Stimulated activated CD8-positive, alpha-beta memory T cell treated with anti-CD3 and anti-CD28 coated beads, Interleukin-7, amount 100 ng/mL, for 1 hour (primary cell): ENCODE results near the gene ANKRD55.
"Not testable (repeated sequence)": the region's sequence is repeated elsewhere in the genome, so short reads cannot be mapped to it uniquely, and the experiment has no call there.

Experiments
- DNase-seq, 2 donors: peaks; one replicate each; pipeline ENCODE4 v3.0.0-alpha.2; 2020; ENCODE audit warnings: low read depth in 2 of 2

The ANKRD55 gene

GRCh38 chr5:56253126-56253525 lies 20.0 kb upstream of the ANKRD55 start:
- no peak for DNase-seq

GRCh38 chr5:56251918-56252553 lies 18.9 kb upstream of the ANKRD55 start:
- no peak for DNase-seq

- DNase-seq: no peak
Measured at GRCh38 chr5:56251440-56251839, 18.3 kb upstream of the ANKRD55 start.

- no peak for DNase-seq
Measured at GRCh38 chr5:56250011-56250410, 16.9 kb upstream of the ANKRD55 start.

- DNase-seq: not testable (repeated sequence)
Measured at GRCh38 chr5:56249085-56249484, 16.0 kb upstream of the ANKRD55 start.

GRCh38 chr5:56247592-56247991 lies 14.5 kb upstream of the ANKRD55 start:
- DNase-seq: no peak

GRCh38 chr5:56246769-56247168 lies 13.6 kb upstream of the ANKRD55 start:
- DNase-seq: no peak

GRCh38 chr5:56245481-56245880 lies 12.4 kb upstream of the ANKRD55 start:
- DNase-seq: no peak

- no peak for DNase-seq
Measured at GRCh38 chr5:56244627-56245026, 11.5 kb upstream of the ANKRD55 start.

GRCh38 chr5:56242271-56242670 lies 9.1 kb upstream of the ANKRD55 start:
- not testable (repeated sequence) for DNase-seq

- DNase-seq: no peak
Measured at GRCh38 chr5:56232538-56232937, 592 bp downstream of the ANKRD55 start.

- DNase-seq: no peak
Measured at GRCh38 chr5:56230576-56230975, 2.6 kb downstream of the ANKRD55 start.

GRCh38 chr5:56229111-56229510 lies 4.0 kb downstream of the ANKRD55 start:
- no peak for DNase-seq

GRCh38 chr5:56228631-56229030 lies 4.5 kb downstream of the ANKRD55 start:
- no peak for DNase-seq

GRCh38 chr5:56227691-56228090 lies 5.4 kb downstream of the ANKRD55 start:
- DNase-seq: no peak

- DNase-seq: not testable (repeated sequence)
Measured at GRCh38 chr5:56223298-56223697, 9.8 kb downstream of the ANKRD55 start.

- not testable (repeated sequence) for DNase-seq
Measured at GRCh38 chr5:56221601-56222000, 11.5 kb downstream of the ANKRD55 start.

- DNase-seq: no peak
Measured at GRCh38 chr5:56215019-56215830, 17.9 kb downstream of the ANKRD55 start.

GRCh38 chr5:56213886-56214535 lies 19.1 kb downstream of the ANKRD55 start:
- DNase-seq: not testable (repeated sequence)

- no peak for DNase-seq
Measured at GRCh38 chr5:56212130-56212879, 20.8 kb downstream of the ANKRD55 start.

- no peak for DNase-seq
Measured at GRCh38 chr5:56211298-56211865, 21.7 kb downstream of the ANKRD55 start.

- DNase-seq: no peak
Measured at GRCh38 chr5:56208681-56209080, 24.4 kb downstream of the ANKRD55 start.
